ENCODE results near the gene CLEC11A.

CLEC11A gene

DNA sequence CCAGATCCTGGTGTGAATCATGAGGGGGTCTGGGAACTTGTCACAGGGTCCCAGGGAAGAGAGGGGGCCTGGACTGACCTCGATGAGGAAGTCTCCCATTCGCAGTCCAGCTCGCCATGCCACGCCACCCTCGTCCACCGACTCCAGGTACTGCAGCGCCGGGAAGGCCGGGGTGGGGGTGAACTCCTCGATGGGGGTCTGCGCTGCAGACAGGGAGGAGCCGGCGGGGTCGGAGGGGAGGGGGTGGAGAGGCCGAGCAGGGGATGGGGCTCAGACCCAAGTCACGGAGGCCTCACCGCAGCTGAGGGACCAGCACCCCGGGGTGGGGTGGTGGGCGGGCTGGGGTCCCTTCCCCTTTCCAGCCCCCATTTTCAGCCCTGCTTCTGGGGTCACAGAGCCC lies 34.4 kb upstream of the CLEC11A start:
- DNase-seq (ENCODE audit: low spot score): no peak
- TF ChIP-seq, protein P1, sequence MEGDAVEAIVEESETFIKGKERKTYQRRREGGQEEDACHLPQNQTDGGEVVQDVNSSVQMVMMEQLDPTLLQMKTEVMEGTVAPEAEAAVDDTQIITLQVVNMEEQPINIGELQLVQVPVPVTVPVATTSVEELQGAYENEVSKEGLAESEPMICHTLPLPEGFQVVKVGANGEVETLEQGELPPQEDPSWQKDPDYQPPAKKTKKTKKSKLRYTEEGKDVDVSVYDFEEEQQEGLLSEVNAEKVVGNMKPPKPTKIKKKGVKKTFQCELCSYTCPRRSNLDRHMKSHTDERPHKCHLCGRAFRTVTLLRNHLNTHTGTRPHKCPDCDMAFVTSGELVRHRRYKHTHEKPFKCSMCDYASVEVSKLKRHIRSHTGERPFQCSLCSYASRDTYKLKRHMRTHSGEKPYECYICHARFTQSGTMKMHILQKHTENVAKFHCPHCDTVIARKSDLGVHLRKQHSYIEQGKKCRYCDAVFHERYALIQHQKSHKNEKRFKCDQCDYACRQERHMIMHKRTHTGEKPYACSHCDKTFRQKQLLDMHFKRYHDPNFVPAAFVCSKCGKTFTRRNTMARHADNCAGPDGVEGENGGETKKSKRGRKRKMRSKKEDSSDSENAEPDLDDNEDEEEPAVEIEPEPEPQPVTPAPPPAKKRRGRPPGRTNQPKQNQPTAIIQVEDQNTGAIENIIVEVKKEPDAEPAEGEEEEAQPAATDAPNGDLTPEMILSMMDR (IDR thresholded peaks at IDR 0.05; ENCODE audit: extremely low read depth, insufficient read depth, missing control alignments): no peak
- in situ Hi-C loops (cut with MboI; ENCODE audit: low pct_unique_long_range_greater_than_20kb, low sequenced_read_pairs, unreplicated experiment): no loop called here

DNA sequence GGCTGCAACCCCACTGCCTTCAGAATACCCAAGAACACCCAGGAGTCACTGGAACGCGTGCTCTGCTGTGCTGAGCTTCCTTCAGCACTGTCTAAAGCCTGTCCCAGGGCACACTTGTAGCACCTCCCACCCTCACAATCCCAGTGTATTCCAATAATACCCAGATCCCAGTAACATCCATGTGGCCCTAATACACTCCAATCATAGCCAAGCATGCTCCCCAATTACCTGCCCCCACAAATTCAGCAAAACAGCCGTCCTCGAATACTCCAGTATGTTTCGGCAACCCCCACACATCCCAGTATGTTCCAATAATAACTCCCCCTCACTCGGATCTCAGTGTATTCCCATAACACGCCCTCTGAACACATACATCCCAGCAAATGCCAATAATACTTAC lies 32.7 kb upstream of the CLEC11A start:
- TF ChIP-seq, protein P1 (IDR thresholded peaks at IDR 0.05; ENCODE audit: extremely low read depth, insufficient read depth, missing control alignments): no peak
- in situ Hi-C loops (cut with MboI; ENCODE audit: low pct_unique_long_range_greater_than_20kb, low sequenced_read_pairs, unreplicated experiment): no loop called here

GRCh38 chr19:50693064-50693975 lies 29.8 kb upstream of the CLEC11A start:
- no peak for DNase-seq (ENCODE audit: low spot score)
- TF ChIP-seq, protein P1 (IDR thresholded peaks at IDR 0.05; ENCODE audit: extremely low read depth, insufficient read depth, missing control alignments): no peak
- in situ Hi-C loops (cut with MboI; ENCODE audit: low pct_unique_long_range_greater_than_20kb, low sequenced_read_pairs, unreplicated experiment): no loop called here

More for the DNA sequence above, 32.7 kb upstream of the CLEC11A start:
- no peak for DNase-seq (ENCODE audit: low spot score)

- DNase-seq (ENCODE audit: low spot score): no peak
- TF ChIP-seq, protein P1 (IDR thresholded peaks at IDR 0.05; ENCODE audit: extremely low read depth, insufficient read depth, missing control alignments): no peak
- in situ Hi-C loops (cut with MboI; ENCODE audit: low pct_unique_long_range_greater_than_20kb, low sequenced_read_pairs, unreplicated experiment): no loop called here
Measured at GRCh38 chr19:50694815-50695145, 28.4 kb upstream of the CLEC11A start.

DNA sequence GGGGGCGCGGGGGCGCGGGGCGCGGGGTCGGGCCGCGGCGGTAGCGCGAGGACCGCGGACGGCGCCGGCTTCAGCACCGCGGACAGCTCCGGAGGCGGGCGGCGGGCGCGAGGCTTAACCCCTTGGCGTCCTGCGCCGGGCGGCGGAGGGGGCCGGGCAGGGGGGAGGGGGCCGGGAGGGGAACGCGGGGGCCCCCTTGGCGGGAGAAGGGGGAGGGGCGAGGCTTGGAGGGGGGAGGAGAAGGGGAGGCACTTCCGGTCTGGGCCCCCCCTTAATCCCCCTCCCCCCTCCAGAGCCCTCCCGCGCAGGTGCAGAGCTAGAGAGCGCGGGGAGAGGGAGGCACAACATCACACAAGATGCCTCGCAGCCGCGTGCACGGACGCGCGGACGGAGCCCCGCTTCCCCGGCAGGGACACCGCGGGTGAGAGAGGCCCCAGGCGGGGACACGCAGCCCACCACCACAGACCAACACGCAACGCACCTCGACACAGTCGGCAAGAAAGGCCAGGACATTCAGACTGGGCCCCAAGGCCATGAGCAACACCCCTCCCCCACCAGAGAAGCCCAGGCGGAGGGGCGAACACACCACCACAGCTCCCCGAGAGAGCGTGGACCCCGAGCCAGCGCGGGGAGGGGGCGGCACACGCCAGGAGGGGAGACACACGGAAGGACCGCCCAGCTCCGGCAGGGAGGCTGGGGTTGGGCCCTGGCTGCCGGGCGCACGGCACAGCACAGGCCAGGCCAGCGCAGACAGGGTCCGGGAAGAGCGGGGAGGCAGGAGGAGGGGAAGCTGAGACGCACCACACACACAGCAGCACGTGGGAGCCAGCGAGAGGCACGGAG lies 27.7 kb upstream of the CLEC11A start:
- DNase-seq (ENCODE audit: low spot score): peak; percentile 68
- TF ChIP-seq, protein P1 (IDR thresholded peaks at IDR 0.05; ENCODE audit: extremely low read depth, insufficient read depth, missing control alignments): no peak
- in situ Hi-C loops (cut with MboI; ENCODE audit: low pct_unique_long_range_greater_than_20kb, low sequenced_read_pairs, unreplicated experiment): no loop called here

DNA sequence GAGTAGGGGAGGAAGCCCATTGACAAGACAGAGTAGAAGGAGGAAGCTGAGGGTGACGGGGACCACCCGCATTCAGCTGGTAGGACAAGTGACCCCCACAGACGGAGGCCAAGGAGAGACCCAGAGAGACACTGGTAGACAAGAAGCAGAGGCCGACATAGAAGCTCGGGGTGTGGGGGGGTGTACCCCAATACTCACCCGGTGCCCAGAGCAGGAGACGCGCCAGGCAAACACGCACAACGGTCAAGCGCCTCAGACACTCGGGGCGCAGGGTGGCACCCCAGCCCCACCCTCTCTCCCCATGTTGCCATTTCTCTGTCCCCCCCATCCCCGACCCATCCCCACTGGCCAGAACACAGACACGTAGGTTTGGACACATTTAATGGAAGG lies 27.1 kb upstream of the CLEC11A start:
- TF ChIP-seq, protein P1 (IDR thresholded peaks at IDR 0.05; ENCODE audit: extremely low read depth, insufficient read depth, missing control alignments): no peak
- DNase-seq (ENCODE audit: low spot score): no peak
- in situ Hi-C loops (cut with MboI; ENCODE audit: low pct_unique_long_range_greater_than_20kb, low sequenced_read_pairs, unreplicated experiment): no loop called here

Measured in GM13977 (cell line).